RWPE1 (cell line): Measurements from ENCODE around the gene HERPUD2.
A peak's percentile ranks its signal among the peaks of the same experiment; 100 is the strongest.

Experiments
- CTCF ChIA-PET: fragments of 350-600 bp; sonication (Branson Sonifier 250); formaldehyde crosslinking; extraction: SDS; loops from one replicate; lab custom pipeline; 2021; lab: Yijun Ruan, JAX
- POLR2A ChIA-PET: fragments of 400-600 bp; formaldehyde crosslinking; extraction: SDS; loops from one replicate; lab custom pipeline; 2020; ENCODE audit warnings: antibody characterized with exemption; ENCODE audit not compliant: low non-redundant PET; lab: Yijun Ruan, JAX
- DNase-seq: peaks from one replicate; pipeline ENCODE4 v3.0.0; 2012; ENCODE audit warnings: low spot score
- H3K27ac ChIP-seq: fragments of 450-650 bp; 2 replicates; pipeline ENCODE4 v1.5.1; 2017
- CTCF ChIP-seq: fragments of 450-650 bp; conservative IDR thresholded peaks from 2 replicates; pipeline ENCODE4 v1.5.1; 2017; ENCODE audit warnings: low read depth, mild to moderate bottlenecking

Gene HERPUD2

GRCh38 chr7:35613150-35613549 is 81.8 kb downstream of the HERPUD2 start:
- no peak for TF ChIP-seq CTCF
- ChIA-PET POLR2A (no interaction called here), CTCF (interaction anchor here (0.9 kb wide), 1 partner anchor 91 kb away, joined by 3 read pairs; no protein-coding TSS in a partner anchor)
- no peak for DNase-seq
- no peak overlapping the region for H3K27ac ChIP-seq

GRCh38 chr7:35605760-35606159 is 89.2 kb downstream of the HERPUD2 start:
- peak; percentile 26 for DNase-seq
- ChIA-PET POLR2A (no interaction called here), CTCF (no interaction called here)
- no peak for TF ChIP-seq CTCF
- no peak overlapping the region for H3K27ac ChIP-seq

- TF ChIP-seq CTCF = no peak
- no peak for DNase-seq
- POLR2A ChIA-PET = no interaction called here
Measured at GRCh38 chr7:35604595-35604994, 90.3 kb downstream of the HERPUD2 start.

GRCh38 chr7:35599645-35600044 is 95.3 kb downstream of the HERPUD2 start:
- ChIA-PET CTCF (no interaction called here), POLR2A (no interaction called here)
- no peak for TF ChIP-seq CTCF
- H3K27ac ChIP-seq = no peak overlapping the region
- no peak for DNase-seq

More at GRCh38 chr7:35604595-35604994, 90.3 kb downstream of the HERPUD2 start:
- CTCF ChIA-PET = no interaction called here
- no peak overlapping the region for H3K27ac ChIP-seq

GRCh38 chr7:35599061-35599460 is 95.9 kb downstream of the HERPUD2 start:
- TF ChIP-seq CTCF = no peak
- POLR2A ChIA-PET = no interaction called here
- no peak for DNase-seq
- no peak overlapping the region for H3K27ac ChIP-seq
- CTCF ChIA-PET = no interaction called here

GRCh38 chr7:35596061-35596460 is 98.9 kb downstream of the HERPUD2 start:
- no peak overlapping the region for H3K27ac ChIP-seq
- ChIA-PET POLR2A (no interaction called here), CTCF (interaction anchor here (1.0 kb wide), 1 partner anchor 21 kb away, joined by 3 read pairs; no protein-coding TSS in a partner anchor)
- peak; percentile 11 for DNase-seq
- no peak for TF ChIP-seq CTCF
